ENCODE measurements around the gene PKD2L1. TPM values are rescaled to one million over a fixed set of nuclear protein-coding genes. Genes with fewer than 3 reads are reported as not detected.

PKD2L1 gene
- total RNA-seq, 2 experiments from 2014 or later = not detected

GRCh38 chr10:100245484-100246220 lies 84.4 kb downstream of the PKD2L1 start:
- CTCF ChIA-PET = interaction anchor here (0.9 kb wide), 1 partner anchor 10 kb away, joined by 3 read pairs; no protein-coding TSS in a partner anchor

GRCh38 chr10:100239851-100240250 lies 90.2 kb downstream of the PKD2L1 start:
- POLR2A ChIA-PET = no interaction called here
- CTCF ChIA-PET = interaction anchor here (1.6 kb wide), 1 partner anchor 16 kb away, joined by 3 read pairs; no protein-coding TSS in a partner anchor

More at GRCh38 chr10:100245484-100246220, 84.4 kb downstream of the PKD2L1 start:
- POLR2A ChIA-PET = no interaction called here

- ChIA-PET CTCF (interaction anchor here (0.7 kb wide), 1 partner anchor 49 kb away, joined by 4 read pairs; no protein-coding TSS in a partner anchor), POLR2A (interaction anchor here (0.7 kb wide), 1 partner anchor 52 kb away, joined by 4 read pairs; no protein-coding TSS in a partner anchor)
Measured at GRCh38 chr10:100238429-100238828, 91.6 kb downstream of the PKD2L1 start.

Other genes starting within 250 kb of the PKD2L1 start
- not detected for gene CPN1, start 248.4 kb downstream of the PKD2L1 start, total RNA-seq
- gene ERLIN1, start 144.2 kb downstream of the PKD2L1 start, total RNA-seq = 10 to 100 TPM; 22.1 TPM
- 10 to 100 TPM; 40.8 to 41.1 TPM for gene CHUK, start 100.6 kb downstream of the PKD2L1 start, total RNA-seq
- gene CWF19L1, start 62.6 kb downstream of the PKD2L1 start, total RNA-seq = 10 to 100 TPM; 47.2 to 49.1 TPM
- 10 to 100 TPM; 62.3 to 64.4 TPM for gene BLOC1S2, start 43.5 kb downstream of the PKD2L1 start, total RNA-seq
- gene SCD, start 17.0 kb upstream of the PKD2L1 start, total RNA-seq = 100 to 1,000 TPM; 151 to 153 TPM
- not detected for gene WNT8B, start 132.8 kb upstream of the PKD2L1 start, total RNA-seq
- 10 to 100 TPM; 17.5 to 21.4 TPM for gene SEC31B, start 189.6 kb upstream of the PKD2L1 start, total RNA-seq
- gene NDUFB8, start 199.6 kb upstream of the PKD2L1 start, total RNA-seq = 100 to 1,000 TPM; 311 to 324 TPM
- gene HIF1AN, start 205.7 kb upstream of the PKD2L1 start, total RNA-seq = 10 to 100 TPM; 41.7 to 45.4 TPM